GM20000 (cell line): ENCODE results near the gene UXS1.
"Not testable (repeated sequence)": the region's sequence is repeated elsewhere in the genome, so short reads cannot be mapped to it uniquely, and the experiment has no call there.

Source experiments
- DNase-seq: peaks from one replicate; pipeline ENCODE4 v3.0.0; 2012; ENCODE audit warnings: low spot score
- CTCF ChIP-seq: IDR thresholded peaks from 2 replicates; pipeline ENCODE4 v1.5.1; 2012; ENCODE audit warnings: mild to moderate bottlenecking, control low read depth; ENCODE audit errors: extremely low read depth, missing control alignments

Gene UXS1

DNA sequence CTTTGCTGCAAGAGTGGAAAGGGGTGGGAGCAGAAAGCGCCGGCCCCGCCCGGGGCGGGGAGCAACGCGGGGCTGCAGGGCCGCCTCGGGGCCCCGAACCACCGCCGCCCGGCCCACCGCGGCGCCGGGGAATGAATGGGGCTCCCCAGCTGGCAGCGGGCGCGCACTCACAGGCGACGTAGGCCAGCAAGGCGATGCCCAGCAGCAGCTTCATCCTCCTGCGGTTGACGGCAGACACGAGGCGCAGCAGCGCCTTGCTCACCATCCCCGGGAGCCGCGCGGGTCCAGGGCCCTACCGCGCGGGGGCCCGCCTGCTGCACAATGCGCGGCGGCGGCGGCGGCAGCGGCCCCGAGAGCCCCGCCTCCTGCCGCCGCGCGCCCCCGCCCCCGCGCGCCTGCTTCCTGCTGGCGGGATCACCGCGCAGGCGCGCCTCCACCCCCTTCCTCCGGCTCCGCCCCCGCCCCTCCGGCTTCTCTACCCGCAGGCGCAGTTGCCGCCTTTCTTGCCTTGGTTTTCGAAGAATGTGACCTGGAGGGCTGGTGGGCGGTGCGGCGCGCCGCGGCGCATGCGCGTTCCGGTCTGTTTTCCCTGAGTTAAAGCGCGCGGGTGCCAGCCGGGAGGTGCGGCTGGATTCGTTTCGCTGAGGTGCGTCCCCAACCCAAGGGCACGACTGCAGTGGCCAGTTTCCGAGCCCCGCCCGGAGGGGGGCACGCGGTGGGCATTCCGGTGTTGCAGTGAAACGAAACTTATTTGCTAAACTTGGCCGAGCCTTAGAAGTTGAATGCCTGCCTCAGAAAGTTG is at the start of gene UXS1:
TSS of gene UXS1 (minus strand) at position 325 of the 802 bp plus-strand sequence. CDS start at position 265, 60 bp downstream.
- TF ChIP-seq CTCF = no peak
- peak; percentile 98 for DNase-seq

DNA sequence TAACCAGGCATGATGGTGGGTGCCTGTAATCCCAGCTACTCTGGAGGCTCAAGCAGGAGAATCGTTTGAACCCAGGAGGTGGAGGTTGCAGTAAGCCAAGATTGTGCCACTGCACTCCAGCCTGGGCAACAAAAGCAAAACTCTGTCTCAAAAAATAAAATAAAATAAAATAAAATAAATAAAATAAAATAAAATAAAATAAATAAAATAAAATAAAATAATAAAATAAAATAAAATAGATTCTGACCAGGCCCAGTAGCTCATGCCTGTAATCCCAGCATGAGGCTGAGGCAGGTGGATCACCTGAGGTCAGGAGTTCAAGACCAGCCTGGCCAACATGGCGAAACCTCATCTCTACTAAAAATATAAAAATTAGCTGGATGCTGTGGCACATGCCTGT is 45.4 kb upstream of the UXS1 start:
- DNase-seq = not testable (repeated sequence)

DNA sequence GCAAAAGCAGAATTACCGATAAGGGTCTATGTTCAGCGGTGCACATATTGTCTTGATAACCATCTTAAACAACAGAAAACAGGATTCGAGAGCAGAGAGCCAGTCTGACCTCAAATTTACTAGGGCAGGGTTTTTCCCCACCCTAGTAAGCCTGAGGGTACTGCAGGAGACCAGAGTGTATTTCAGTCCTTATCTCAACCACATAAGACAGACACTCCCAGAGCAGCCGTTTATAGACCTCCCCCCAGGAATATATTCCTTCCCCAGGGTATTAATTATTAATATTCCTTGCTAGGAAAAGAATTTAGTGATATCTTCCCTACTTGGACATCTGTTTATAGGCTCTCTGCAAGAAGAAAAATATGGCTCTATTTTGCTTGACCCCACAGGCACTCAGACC is 41.3 kb upstream of the UXS1 start:
- not testable (repeated sequence) for DNase-seq

DNA sequence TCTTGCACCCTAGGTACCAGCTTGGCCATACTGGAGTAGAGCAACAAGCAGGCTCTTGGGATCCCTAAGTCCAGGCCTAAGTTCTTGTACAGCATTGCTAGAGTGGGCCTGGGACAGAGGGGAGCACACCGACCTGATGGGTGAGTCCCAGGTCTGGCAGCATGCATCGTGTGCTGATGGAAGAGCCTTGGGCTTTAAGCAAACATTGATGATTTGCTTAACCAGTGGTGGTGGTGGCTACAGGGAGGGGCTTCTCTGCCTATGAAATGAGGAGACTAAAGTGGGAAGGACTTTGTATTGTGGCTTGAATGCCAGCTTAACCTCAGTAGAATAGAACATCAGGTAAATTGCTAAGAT is 39.2 kb upstream of the UXS1 start:
- DNase-seq = no peak
- no peak for TF ChIP-seq CTCF

GRCh38 chr2:106232638-106233349 is 38.7 kb upstream of the UXS1 start:
- TF ChIP-seq CTCF = no peak

GRCh38 chr2:106223347-106223746 is 29.2 kb upstream of the UXS1 start:
- TF ChIP-seq CTCF = no peak
- DNase-seq = no peak

More at GRCh38 chr2:106232638-106233349, 38.7 kb upstream of the UXS1 start:
- no peak for DNase-seq

DNA sequence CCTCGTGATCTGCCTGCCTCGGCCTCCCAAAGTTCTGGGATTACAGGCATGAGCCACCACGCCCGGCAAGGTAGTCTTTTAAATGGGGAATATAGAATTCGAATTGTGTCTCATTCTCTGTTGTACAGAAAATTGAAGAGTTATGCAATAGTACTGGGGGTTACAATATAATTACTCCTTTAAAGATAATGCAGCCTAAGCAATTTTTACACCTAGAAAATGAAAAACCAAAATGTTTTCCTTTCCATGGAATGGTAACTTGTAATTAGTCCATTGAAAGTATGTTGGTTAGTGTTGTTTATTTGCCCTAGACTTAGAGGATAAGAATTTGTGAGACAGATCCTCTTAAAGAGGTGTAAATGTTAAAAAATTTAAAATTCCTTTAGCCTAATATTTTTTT is 28.0 kb upstream of the UXS1 start:
- not testable (repeated sequence) for DNase-seq

DNA sequence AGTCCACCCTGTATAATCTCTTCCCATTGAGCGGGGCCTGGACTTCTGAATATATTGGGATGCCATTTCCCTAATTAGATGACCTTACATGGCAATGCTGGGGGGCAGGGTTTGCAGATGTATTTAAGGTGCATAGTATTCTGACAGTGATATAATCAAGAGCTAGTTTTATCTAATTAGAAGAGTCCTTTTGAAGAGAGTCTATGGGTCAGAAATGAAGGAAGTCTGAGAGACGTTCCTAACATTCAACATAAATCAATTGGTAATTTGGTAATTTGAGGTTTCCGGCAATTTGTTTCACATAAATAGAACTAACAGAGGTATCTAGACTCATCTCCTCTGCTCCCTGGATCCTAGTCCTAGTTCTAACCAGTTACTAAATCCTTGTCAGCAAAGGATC is 25.7 kb upstream of the UXS1 start:
- no peak for TF ChIP-seq CTCF
- DNase-seq = no peak

DNA sequence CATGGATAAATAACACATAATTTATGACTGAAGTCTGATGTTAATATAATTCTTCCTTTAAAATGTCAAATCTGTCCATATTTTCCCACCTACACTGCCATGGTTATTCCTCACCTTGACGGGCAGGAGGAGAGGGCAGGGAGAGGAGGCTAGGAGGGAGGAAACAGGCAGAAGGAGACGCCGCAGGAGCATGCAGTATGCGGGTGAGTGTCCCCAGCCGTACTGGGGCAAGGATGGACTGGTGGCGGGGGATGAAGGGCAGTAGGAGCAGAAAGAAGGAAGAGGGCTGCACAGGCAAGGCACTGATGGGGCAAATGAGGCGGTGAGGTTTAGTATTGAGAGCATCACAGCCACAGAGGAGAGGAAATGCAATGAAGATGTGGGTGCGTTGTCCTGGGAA is 25.1 kb upstream of the UXS1 start:
- DNase-seq = not testable (repeated sequence)
